ENCODE results near the gene MOB3C. TPM values are rescaled to one million over a fixed set of nuclear protein-coding genes. Genes with fewer than 3 reads are reported as not detected.

The MOB3C gene
- total RNA-seq, 1 donor from 2014 or later: 30.2 TPM

- Histone ChIP-seq H3K27ac (peak overlapping the region; percentile 75), H3K27me3 (ENCODE audit: low read depth) (no peaks in the 10 kb centered on the region), H3K36me3 (peaks cover 49% of the 10 kb centered on the region), H3K4me3 (no peak overlapping the region), H3K4me1 (peaks cover 29% of the 10 kb centered on the region), H3K9me3 (no peaks in the 10 kb centered on the region)
- DNase-seq (no peak), ATAC-seq (peak; percentile 41 to 59)
- intact Hi-C loops (cut with DNase I): no loop called here
- TF ChIP-seq, protein P1, sequence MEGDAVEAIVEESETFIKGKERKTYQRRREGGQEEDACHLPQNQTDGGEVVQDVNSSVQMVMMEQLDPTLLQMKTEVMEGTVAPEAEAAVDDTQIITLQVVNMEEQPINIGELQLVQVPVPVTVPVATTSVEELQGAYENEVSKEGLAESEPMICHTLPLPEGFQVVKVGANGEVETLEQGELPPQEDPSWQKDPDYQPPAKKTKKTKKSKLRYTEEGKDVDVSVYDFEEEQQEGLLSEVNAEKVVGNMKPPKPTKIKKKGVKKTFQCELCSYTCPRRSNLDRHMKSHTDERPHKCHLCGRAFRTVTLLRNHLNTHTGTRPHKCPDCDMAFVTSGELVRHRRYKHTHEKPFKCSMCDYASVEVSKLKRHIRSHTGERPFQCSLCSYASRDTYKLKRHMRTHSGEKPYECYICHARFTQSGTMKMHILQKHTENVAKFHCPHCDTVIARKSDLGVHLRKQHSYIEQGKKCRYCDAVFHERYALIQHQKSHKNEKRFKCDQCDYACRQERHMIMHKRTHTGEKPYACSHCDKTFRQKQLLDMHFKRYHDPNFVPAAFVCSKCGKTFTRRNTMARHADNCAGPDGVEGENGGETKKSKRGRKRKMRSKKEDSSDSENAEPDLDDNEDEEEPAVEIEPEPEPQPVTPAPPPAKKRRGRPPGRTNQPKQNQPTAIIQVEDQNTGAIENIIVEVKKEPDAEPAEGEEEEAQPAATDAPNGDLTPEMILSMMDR (IDR thresholded peaks at IDR 0.05): no peak
These were observed 22.5 kb downstream of the MOB3C start for GRCh38 chr1:46594063-46594462.

DNA sequence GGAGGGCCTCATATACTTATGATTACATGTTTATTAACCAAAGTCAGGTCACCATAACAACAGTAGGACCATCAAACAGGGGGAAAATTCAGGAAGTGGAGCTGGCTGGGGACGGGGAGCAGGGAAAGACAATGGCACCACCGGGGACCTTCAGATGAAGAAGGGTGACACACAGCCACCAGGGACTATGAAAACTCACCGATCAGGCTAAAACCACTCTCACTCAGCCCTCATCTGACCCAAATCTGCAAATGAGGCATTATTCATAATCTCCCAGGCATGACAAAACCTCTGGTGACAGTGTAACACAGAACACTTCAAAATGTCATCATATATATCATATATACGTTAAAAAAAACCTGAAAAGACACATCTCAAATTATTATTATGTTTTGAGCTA, 23.8 kb downstream of the MOB3C start:
- no peaks in the 10 kb centered on the region for H3K27me3 ChIP-seq (ENCODE audit: low read depth)
- H3K36me3 ChIP-seq: peaks cover 53% of the 10 kb centered on the region
- peaks cover 24% of the 10 kb centered on the region for H3K4me1 ChIP-seq
- no peak for ATAC-seq
- no peak for DNase-seq
- intact Hi-C loops (cut with DNase I): no loop called here
- no peak overlapping the region for H3K4me3 ChIP-seq
- no peaks in the 10 kb centered on the region for H3K9me3 ChIP-seq
- H3K27ac ChIP-seq: no peak overlapping the region
- TF ChIP-seq, protein P1 (IDR thresholded peaks at IDR 0.05): no peak

GRCh38 chr1:46589529-46589928, 27.1 kb downstream of the MOB3C start:
- Histone ChIP-seq H3K27me3 (ENCODE audit: low read depth) (no peaks in the 10 kb centered on the region), H3K36me3 (peaks cover 79% of the 10 kb centered on the region), H3K27ac (no peak overlapping the region), H3K4me1 (peaks cover 8% of the 10 kb centered on the region), H3K9me3 (no peaks in the 10 kb centered on the region), H3K4me3 (no peak overlapping the region)
- TF ChIP-seq, protein P1 (IDR thresholded peaks at IDR 0.05): no peak
- ATAC-seq: no peak
- intact Hi-C loops (cut with DNase I): no loop called here
- no peak for DNase-seq

DNA sequence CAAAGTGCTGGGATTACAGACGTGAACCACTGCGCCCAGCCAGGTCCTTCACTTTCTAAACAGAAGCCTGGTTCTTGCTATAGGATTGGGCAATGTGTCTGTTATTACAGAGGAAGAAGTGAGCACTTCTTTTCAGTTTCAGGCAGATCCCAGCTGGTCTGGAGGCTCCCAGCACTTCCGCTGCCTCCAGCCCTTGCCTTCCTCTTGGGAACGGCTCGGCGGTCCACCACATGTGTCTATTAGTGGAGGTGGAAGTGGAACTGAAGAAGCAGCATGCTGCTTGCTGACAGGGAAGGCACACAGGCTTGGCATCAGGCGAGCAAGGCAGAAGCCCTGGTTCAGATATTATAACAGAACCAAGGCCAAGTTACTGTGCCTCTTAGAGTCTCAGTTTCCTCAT, 29.5 kb downstream of the MOB3C start:
- H3K27me3 ChIP-seq (ENCODE audit: low read depth): no peaks in the 10 kb centered on the region
- no peaks in the 10 kb centered on the region for H3K9me3 ChIP-seq
- H3K4me3 ChIP-seq: no peak overlapping the region
- peaks cover 85% of the 10 kb centered on the region for H3K36me3 ChIP-seq
- TF ChIP-seq, protein P1 (IDR thresholded peaks at IDR 0.05): no peak
- no peak overlapping the region for H3K27ac ChIP-seq
- intact Hi-C loops (cut with DNase I): no loop called here
- ATAC-seq (peak; percentile 78 to 83), DNase-seq (peak; percentile 82)
- H3K4me1 ChIP-seq: peaks cover 20% of the 10 kb centered on the region

DNA sequence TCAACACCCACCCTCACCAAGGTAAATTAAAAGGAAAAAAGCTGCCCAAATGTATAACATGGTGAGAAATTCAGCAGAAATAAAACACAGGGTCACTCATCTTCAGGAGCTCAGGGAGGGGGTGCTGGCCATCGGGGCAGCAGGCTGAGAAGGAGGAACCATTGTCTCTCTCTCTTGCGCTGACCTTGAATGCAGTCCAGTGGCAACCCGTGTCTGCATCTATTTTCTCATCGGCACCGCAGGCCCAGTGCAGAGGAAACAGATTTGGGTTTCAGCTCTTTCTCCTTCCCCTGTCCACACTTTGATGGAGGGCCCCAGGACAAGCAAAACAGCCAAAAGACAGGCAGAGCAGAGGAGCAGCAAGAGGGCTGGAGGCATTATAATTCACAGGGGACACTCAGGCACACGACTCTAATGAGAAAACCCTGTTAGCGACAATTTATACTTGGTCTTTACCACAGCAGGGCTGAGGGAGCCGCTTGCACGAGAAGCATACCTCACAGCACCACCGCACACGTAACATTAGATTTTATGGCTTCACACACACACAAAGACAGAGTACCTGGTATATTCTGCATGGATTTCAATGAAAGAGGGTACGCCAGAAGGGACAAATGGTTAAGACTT, 31.2 kb downstream of the MOB3C start:
- TF ChIP-seq, protein P1 (IDR thresholded peaks at IDR 0.05): no peak
- Histone ChIP-seq H3K27ac (no peak overlapping the region), H3K36me3 (peaks cover 80% of the 10 kb centered on the region), H3K4me1 (peaks cover 35% of the 10 kb centered on the region), H3K27me3 (ENCODE audit: low read depth) (no peaks in the 10 kb centered on the region), H3K4me3 (no peak overlapping the region), H3K9me3 (no peaks in the 10 kb centered on the region)
- intact Hi-C loops (cut with DNase I): no loop called here
- DNase-seq (no peak), ATAC-seq (no peak)

Data from lower lobe of right lung (tissue), 2 donors.